Measurements from ENCODE around the gene PANK4. TPM values are rescaled to one million over a fixed set of nuclear protein-coding genes. Genes with fewer than 3 reads are reported as not detected.

The PANK4 gene
- total RNA-seq, 1 experiment from 2014 or later = 32.2 TPM

DNA sequence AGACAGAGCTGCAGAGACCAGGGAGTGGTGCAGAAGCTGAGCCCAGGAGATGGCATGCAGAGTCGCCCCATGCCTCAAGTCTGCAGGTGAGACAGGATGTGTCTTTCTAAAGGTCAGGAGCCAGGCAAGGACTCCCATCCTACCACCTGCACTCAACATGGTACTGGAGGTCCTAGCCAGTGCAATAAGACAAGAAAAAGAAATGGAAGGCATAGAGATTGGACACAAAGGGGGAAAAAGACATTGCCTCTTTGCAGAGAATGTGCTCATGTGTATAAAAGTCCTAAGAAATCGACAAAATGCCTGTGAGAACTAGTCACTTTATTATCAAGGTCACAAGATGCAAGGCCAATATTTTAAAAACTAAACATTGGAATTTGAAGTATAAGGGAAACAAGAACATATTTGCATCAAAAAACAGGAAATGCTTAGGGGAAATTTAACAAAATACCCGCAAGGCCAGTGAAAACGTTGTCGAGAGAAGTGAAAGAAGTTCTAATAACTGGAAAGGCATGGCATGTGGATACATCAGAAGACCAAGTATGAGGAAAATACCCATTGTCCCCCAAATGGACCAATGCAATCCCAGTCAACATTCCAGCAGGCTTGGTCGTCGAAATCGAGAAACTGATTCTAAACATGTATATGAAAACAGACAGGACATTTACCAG, 47.0 kb upstream of the PANK4 start:
- 0 out of 4 replicates have a peak, but pooled peaks cover 2 to 4% of the 10 kb centered on the region in 2 experiments for H3K4me1 Mint-ChIP-seq
- no peaks in the 10 kb centered on the region for H3K23me2 ChIP-seq (ENCODE audit: insufficient read length, low read depth, low read length, poor library complexity, severe bottlenecking)
- DNase-seq = no peak

More for the DNA sequence above, 47.0 kb upstream of the PANK4 start:
- no peak overlapping the region for H3K14ac ChIP-seq (ENCODE audit: insufficient read depth, low read length)
- no peak overlapping the region for H3K9ac ChIP-seq (ENCODE audit: extremely low read depth, insufficient read length, low read length)
- no peaks in the 10 kb centered on the region for H3K79me1 ChIP-seq (ENCODE audit: insufficient read depth, low read depth, low read length, poor library complexity, severe bottlenecking)
- TF ChIP-seq, protein P1, sequence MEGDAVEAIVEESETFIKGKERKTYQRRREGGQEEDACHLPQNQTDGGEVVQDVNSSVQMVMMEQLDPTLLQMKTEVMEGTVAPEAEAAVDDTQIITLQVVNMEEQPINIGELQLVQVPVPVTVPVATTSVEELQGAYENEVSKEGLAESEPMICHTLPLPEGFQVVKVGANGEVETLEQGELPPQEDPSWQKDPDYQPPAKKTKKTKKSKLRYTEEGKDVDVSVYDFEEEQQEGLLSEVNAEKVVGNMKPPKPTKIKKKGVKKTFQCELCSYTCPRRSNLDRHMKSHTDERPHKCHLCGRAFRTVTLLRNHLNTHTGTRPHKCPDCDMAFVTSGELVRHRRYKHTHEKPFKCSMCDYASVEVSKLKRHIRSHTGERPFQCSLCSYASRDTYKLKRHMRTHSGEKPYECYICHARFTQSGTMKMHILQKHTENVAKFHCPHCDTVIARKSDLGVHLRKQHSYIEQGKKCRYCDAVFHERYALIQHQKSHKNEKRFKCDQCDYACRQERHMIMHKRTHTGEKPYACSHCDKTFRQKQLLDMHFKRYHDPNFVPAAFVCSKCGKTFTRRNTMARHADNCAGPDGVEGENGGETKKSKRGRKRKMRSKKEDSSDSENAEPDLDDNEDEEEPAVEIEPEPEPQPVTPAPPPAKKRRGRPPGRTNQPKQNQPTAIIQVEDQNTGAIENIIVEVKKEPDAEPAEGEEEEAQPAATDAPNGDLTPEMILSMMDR (conservative IDR thresholded peaks at IDR 0.05) = no peak
- no peak overlapping the region for H2AK5ac ChIP-seq (ENCODE audit: insufficient read length, low read length)
- no peak overlapping the region for H2AFZ ChIP-seq (ENCODE audit: low read length)
- no peak overlapping the region for H3K56ac ChIP-seq (ENCODE audit: insufficient read length, low read depth, low read length)
- no peak overlapping the region for H3K4me2 ChIP-seq (ENCODE audit: insufficient read depth, insufficient read length, low read length)
- H3K27me3 ChIP-seq (ENCODE audit: insufficient read depth, low read length) = no peaks in the 10 kb centered on the region
- Mint-ChIP-seq H3K4me3 (no peak overlapping the region), H3K36me3 (ENCODE audit: insufficient read depth in 1 of 3, low read depth in 3 of 3) (peaks cover 0 to 3% (median 3%) of the 10 kb centered on the region in 3 experiments; a peak in 4 of 7 replicates), H3K27me3 (ENCODE audit: low read depth) (peaks cover 17% of the 10 kb centered on the region), H3K9me3 (peaks cover 8 to 16% of the 10 kb centered on the region in 2 experiments), H3K27ac (no peak overlapping the region)
- H3K4ac ChIP-seq (ENCODE audit: low read depth, low read length) = no peak overlapping the region
- no peaks in the 10 kb centered on the region for H3K79me2 ChIP-seq (ENCODE audit: insufficient read depth, low read length)
- H2BK120ac ChIP-seq (ENCODE audit: low read depth, low read length, poor library complexity, severe bottlenecking) = no peak overlapping the region
- H2BK20ac ChIP-seq (ENCODE audit: low read depth, low read length, poor library complexity, severe bottlenecking) = no peak overlapping the region
- no peak overlapping the region for H4K91ac ChIP-seq (ENCODE audit: insufficient read length, low read depth, low read length)
- no peak overlapping the region for H2BK5ac ChIP-seq (ENCODE audit: insufficient read length, low read length)
- no peaks in the 10 kb centered on the region for H4K20me1 ChIP-seq (ENCODE audit: control insufficient read depth, insufficient read depth, insufficient read length)
- H4K8ac ChIP-seq (replicated peaks; ENCODE audit: insufficient read length, low read depth, low read length) = no peak overlapping the region
- no peak overlapping the region for H2BK12ac ChIP-seq (ENCODE audit: insufficient read length, low read depth, low read length)
- H3K23ac ChIP-seq (ENCODE audit: insufficient read length, low read depth, low read length) = no peak overlapping the region
- no peak overlapping the region for H3K27ac ChIP-seq (ENCODE audit: insufficient read length, low read depth, low read length)
- H3K4me1 ChIP-seq (ENCODE audit: insufficient read depth, low read length) = no peaks in the 10 kb centered on the region
- no peak overlapping the region for H3K18ac ChIP-seq (ENCODE audit: insufficient read length, low read depth, low read length)
- H3T11ph ChIP-seq (ENCODE audit: low read length) = no peak overlapping the region
- H3K9me3 ChIP-seq (ENCODE audit: control insufficient read depth, low read depth, low read length) = no peaks in the 10 kb centered on the region
- WGBS (ENCODE audit: extremely low coverage, insufficient read length, low lambda C conversion rate) = no CpG with 5 or more reads among the region's 8 CpGs
- no peak overlapping the region for H2BK15ac ChIP-seq (ENCODE audit: low read depth, low read length)
- no peak overlapping the region for H4K5ac ChIP-seq (ENCODE audit: insufficient read length, low read depth, low read length)
